ENCODE results near the gene TMEM41B.
"Not testable (repeated sequence)": the region's sequence is repeated elsewhere in the genome, so short reads cannot be mapped to it uniquely, and the experiment has no call there.

Gene TMEM41B

GRCh38 chr11:9258279-9258678, 56.1 kb downstream of the TMEM41B start:
- not testable (repeated sequence) for DNase-seq

GRCh38 chr11:9254416-9254815, 60.0 kb downstream of the TMEM41B start:
- DNase-seq = no peak

- DNase-seq = no peak
Observed at GRCh38 chr11:9253086-9253485, 61.3 kb downstream of the TMEM41B start.

GRCh38 chr11:9251311-9251710, 63.1 kb downstream of the TMEM41B start:
- no peak for DNase-seq

GRCh38 chr11:9250139-9250582, 64.2 kb downstream of the TMEM41B start:
- DNase-seq = peak; percentile 62

GRCh38 chr11:9249252-9249651, 65.1 kb downstream of the TMEM41B start:
- no peak for DNase-seq

GRCh38 chr11:9247863-9248262, 66.5 kb downstream of the TMEM41B start:
- no peak for DNase-seq

GRCh38 chr11:9236242-9236641, 78.2 kb downstream of the TMEM41B start:
- not testable (repeated sequence) for DNase-seq

GRCh38 chr11:9232482-9232881, 81.9 kb downstream of the TMEM41B start:
- no peak for DNase-seq

- DNase-seq = peak; percentile 5
Observed at GRCh38 chr11:9231848-9232177, 82.6 kb downstream of the TMEM41B start.

All from CD4-positive, alpha-beta T cell treated with Interleukin-12 subunit alpha and Interleukin-12 subunit beta, for 1 hour (primary cell).